GM18870 (cell line): ENCODE results near the gene SERF2.
"Not testable (repeated sequence)": the region's sequence is repeated elsewhere in the genome, so short reads cannot be mapped to it uniquely, and the experiment has no call there.

Experiments used
- ATAC-seq: cut with Tn5 transposase; IDR thresholded peaks from one replicate; pipeline ENCODE4 v1.9.1; 2021; ENCODE audit warnings: moderate library complexity; ENCODE audit not compliant: unreplicated experiment

SERF2 gene

GRCh38 chr15:43793647-43794046, 1.5 kb downstream of the SERF2 start:
- ATAC-seq, result no peak

- ATAC-seq, result no peak
Measured at GRCh38 chr15:43794269-43795037, 2.3 kb downstream of the SERF2 start.

DNA sequence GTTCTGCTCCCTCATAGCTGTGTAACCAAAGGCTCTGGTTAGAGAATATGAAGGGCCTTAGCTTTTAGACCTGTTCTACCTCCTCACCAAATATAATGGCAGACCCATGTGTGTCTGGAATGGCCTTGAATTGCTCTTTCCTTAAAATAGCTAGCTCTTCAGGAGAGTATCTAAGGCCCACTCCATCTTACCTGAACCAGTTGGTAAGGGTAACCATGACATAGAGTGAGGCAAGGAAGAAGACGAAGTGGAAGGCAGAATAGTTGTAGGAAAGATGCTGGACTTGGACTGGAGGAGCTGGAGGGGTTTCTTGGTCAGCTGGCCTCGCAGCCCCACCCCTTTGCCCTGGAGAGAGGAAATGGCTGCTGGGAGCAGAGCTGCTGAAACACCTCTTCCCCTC, 3.1 kb downstream of the SERF2 start:
- no peak for ATAC-seq

DNA sequence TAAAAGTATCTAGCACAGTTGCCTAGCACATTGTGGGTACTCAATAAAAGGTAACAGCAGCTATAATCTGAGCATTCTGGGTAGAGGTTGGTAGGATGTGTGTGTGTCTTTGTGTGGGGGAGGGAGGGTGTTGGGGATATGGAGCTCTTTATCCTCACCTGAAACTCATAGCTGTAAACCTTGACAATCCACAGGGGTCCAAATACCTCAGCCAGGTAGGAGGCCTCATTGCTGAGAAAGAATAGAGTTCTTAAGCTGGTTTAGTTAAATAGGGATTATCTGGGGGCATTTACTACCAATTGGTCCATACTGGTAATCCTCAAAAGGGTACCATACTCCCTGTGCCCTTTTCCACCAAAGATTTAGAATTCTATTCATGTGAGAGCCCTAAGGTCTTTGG, 3.9 kb downstream of the SERF2 start:
- ATAC-seq, result no peak

DNA sequence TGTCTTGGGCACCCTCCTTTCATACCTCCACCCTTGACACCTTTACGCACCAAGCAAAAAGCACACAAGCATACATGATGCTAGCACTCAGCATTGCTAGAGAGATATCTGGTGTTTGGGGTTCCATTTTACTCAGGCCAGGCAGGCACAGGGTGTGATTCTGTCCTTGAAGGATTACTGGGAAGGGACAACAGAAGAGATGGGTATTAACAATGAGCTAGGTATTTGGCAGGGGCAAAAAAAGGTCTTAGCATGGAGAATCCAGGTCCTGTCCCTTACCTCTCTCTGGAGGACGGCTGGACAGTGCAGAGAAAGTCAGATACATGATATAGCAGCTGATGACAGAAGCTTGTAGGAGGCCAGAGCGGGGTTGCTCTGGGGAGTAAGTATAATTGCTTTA, 4.4 kb downstream of the SERF2 start:
- ATAC-seq, result no peak

DNA sequence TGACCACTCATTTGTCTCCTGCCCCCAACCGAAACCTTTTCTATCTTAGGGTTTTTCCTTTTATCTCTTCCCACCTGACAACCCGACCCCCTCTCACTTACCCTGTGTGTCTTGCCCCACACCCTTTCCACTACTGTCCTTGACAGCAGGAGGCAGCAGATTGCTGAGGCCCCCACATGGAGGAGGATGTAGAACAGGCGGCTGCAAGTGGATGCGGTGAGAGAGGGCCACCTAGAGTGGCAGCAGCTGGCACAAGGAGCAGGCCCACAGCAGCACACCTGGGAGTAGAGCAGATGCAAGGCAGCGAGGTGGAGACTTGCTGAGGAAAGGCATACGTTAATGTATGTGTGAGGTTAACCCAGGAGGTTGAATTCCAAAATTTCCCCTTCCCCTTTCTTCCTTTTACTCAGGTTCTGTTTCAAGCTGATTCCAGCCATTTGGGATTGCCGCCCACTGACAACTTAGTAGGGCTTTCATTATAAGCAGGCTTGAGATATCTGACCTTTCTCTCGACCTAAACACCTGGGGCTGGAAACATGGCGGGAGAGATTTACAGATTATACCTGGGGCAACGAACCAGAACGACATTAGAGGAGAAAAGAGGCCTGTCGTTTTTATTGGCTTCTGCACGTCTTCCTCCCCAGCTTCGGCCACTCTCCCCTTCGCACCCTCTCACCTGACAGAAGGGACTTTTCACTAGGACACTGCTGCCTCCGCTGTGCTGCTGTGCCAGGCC, 7.3 kb downstream of the SERF2 start:
- no peak for ATAC-seq

- ATAC-seq, result no peak
Measured at GRCh38 chr15:43799945-43800285, 7.8 kb downstream of the SERF2 start, which contains the start of gene SERINC4. TSS of gene SERINC4 (minus strand) at chr15:43800220. CDS start at chr15:43799986, 234 bp downstream.

- ATAC-seq, result peak; percentile 52
Measured at GRCh38 chr15:43800286-43801141, 8.4 kb downstream of the SERF2 start, which contains the start of gene HYPK. TSS of gene HYPK (plus strand) at chr15:43800599. CDS start at chr15:43800623, 24 bp downstream.

DNA sequence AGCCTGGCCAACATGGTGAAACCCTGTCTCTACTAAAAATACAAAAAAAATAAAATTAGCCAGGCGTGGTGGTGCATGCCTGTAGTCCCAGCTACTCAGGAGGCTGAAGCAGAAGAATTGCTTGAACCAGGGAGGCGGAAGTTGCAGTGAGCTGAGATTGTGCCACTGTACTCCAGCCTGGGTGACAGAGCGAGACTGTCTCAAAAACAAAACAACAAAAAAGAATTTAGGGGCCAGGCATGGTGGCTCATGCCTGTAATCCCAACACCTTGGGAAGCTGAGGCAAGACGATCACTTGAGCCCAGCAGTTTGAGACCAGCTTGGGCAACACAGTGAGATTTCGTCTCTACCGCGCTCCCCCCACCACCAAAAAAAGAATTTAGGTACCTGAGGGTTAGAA, 10.6 kb downstream of the SERF2 start:
- not testable (repeated sequence) for ATAC-seq

DNA sequence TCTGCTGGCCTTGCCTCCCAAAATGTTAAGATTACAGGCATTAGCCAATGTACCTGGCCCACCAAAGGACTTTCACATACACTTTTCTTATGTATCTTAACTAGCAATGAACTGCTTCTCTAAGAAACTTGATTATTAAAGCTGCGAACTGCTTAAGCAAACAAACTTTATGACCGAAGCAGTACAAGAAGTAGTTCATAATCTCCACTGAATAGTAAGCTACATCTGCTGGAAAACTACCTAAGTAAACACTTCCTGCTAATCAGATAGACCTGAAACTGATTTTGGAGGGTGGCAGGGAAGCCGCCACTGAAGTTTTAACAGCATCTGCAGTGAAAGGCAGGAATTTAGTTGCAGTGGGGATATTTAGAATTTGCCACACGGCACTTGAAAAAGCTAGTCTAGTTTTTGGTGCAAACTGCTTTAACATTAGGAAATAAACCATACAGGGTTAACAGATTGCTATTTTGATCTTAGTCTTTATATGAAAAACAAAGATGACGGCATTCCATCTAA, 16.4 kb downstream of the SERF2 start:
- no peak for ATAC-seq

GRCh38 chr15:43808960-43809678, 17.0 kb downstream of the SERF2 start:
- no peak for ATAC-seq

GRCh38 chr15:43815064-43815463, 22.9 kb downstream of the SERF2 start:
- ATAC-seq, result not testable (repeated sequence)

- no peak for ATAC-seq
Measured at GRCh38 chr15:43821505-43821904, 29.4 kb downstream of the SERF2 start.

GRCh38 chr15:43824302-43825246, 32.5 kb downstream of the SERF2 start, which contains the start of gene MFAP1:
TSS of gene MFAP1 (minus strand) at chr15:43824690. CDS start at chr15:43824569, 121 bp downstream.
- ATAC-seq, result peak; percentile 57

DNA sequence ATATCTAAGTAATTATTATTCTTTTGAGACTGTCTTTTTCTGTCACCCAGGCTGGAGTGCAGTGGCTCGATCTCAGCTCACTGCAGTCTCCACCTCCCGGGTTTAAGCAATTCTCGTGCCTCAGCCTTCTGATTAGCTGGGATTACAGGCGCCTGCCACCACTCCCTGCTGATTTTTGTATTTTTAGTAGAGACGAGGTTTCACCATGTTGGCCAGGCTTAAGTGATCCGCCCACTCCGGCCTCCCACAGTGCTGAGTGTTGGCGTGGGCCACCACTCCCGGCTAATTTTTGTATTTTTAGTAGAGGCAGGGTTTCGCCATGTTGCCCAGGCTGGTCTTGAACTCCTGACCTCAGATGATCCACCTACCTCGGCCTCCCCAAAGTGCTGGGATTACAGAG, 33.2 kb downstream of the SERF2 start:
- ATAC-seq, result not testable (repeated sequence)

- ATAC-seq, result no peak
Measured at GRCh38 chr15:43826029-43826507, 33.9 kb downstream of the SERF2 start.

- ATAC-seq, result peak; percentile 35
Measured at GRCh38 chr15:43826508-43827341, 34.6 kb downstream of the SERF2 start, which contains the start of gene WDR76. TSS of gene WDR76 (plus strand) at chr15:43827002. CDS start at chr15:43827033, 31 bp downstream.

DNA sequence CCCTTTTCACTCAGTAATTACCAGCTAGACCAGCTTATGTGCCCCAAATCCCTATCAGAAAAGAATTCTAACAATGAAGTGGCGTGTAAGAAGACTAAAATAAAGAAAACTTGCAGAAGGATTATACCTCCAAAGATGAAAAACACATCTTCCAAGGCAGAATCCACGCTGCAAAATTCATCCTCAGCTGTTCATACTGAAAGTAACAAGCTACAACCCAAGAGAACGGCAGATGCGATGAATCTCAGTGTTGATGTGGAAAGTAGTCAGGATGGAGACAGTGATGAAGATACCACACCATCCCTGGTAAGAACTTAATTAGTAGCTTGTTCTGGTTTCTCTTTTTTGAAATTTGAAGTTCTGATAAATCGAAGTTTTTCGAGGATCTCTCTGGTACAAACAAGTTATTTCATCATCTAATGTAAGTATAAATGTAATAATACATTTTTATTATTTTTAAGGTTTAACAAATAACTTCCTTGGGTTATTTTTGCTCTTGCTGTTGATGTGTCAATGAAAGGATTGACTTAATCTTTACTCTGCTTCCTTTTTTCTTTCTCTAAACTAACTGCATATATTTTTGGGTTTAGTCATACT, 36.0 kb downstream of the SERF2 start:
- ATAC-seq, result no peak
